Aorta (tissue), 5 donors: ENCODE measurements around the gene PIH1D2. TPM values are rescaled to one million over a fixed set of nuclear protein-coding genes. Genes with fewer than 3 reads are reported as not detected.
A peak's percentile ranks its signal among the peaks of the same experiment; 100 is the strongest.

Experiments
- ATAC-seq: fragments of 200-7000 bp; cut with Tn5 transposase; one replicate; pipeline ENCODE4 v1.9.1; 2022; ENCODE audit warnings: moderate library complexity; ENCODE audit not compliant: low FRiP score
- DNase-seq, 2 donors: peaks; one replicate each; pipeline ENCODE4 v3.0.0-alpha.2; 2020
- H3K27ac ChIP-seq, 2 donors: one replicate each; pipeline ENCODE4 v1.5.1; 2013; ENCODE audit warnings: low read length in 2 of 2, mild to moderate bottlenecking in 2 of 2, moderate library complexity in 2 of 2, control low read depth in 1 of 2, inconsistent platforms in 1 of 2, low read depth in 1 of 2
- H3K27me3 ChIP-seq, 2 donors: one replicate each; pipeline ENCODE4 v1.6.1; 2013; ENCODE audit warnings: control low read depth in 1 of 2, low read length in 1 of 2, mild to moderate bottlenecking in 1 of 2, moderate library complexity in 1 of 2; ENCODE audit not compliant: insufficient read depth in 2 of 2, control insufficient read depth in 1 of 2
- H3K36me3 ChIP-seq, 2 donors: one replicate each; pipeline ENCODE4 v1.6.1; 2013; ENCODE audit warnings: control low read depth in 1 of 2, low read length in 1 of 2, mild to moderate bottlenecking in 1 of 2; ENCODE audit not compliant: insufficient read depth in 2 of 2, control insufficient read depth in 1 of 2
- H3K4me1 ChIP-seq, 2 donors: one replicate each; pipeline ENCODE4 v1.6.1; 2013; ENCODE audit warnings: low read length in 2 of 2, control low read depth in 1 of 2, mild to moderate bottlenecking in 1 of 2, moderate library complexity in 1 of 2; ENCODE audit not compliant: insufficient read depth in 2 of 2, control insufficient read depth in 1 of 2
- H3K4me3 ChIP-seq, 2 donors: one replicate each; pipeline ENCODE4 v1.5.1; 2013; ENCODE audit warnings: low read length in 2 of 2, control low read depth in 1 of 2, mild to moderate bottlenecking in 1 of 2
- H3K9me3 ChIP-seq: one replicate; pipeline ENCODE4 v1.6.1; 2013; ENCODE audit warnings: mild to moderate bottlenecking, low read length; ENCODE audit not compliant: control insufficient read depth
- WGBS, 2 donors: extraction: QIAGEN DNeasy Blood & Tissue Kit; methylation state at CpG; one replicate each; pipeline ENCODE4 v1.1.7; 2013; 5-methylcytosine and 5-hydroxymethylcytosine counted together
- intact Hi-C, 2 donors: fragments of 100-400 bp; cut with DNase I; formaldehyde crosslinking; loops; one replicate each; pipeline versions ENCODE4 v1.14.2 to v1.15.0; 2022
- long read RNA-seq, 2 donors: library from polyadenylated mRNA; unstranded; transcript quantifications; one replicate each; pipeline ENCODE4 v2.0.0, GENCODE V29; 2020 to 2021
- polyA plus RNA-seq, 2 donors: library from polyadenylated mRNA; stranded (reverse); fragments of 200-250 nt; gene quantifications; one replicate each; pipeline ENCODE4 v1.2.3, GENCODE V29; 2013
- total RNA-seq, 2 donors: library from RNA; stranded (reverse); fragmentation: NEBNext Ultra II Directional; extraction: Animal tissue kit (Norgen Biotek cat#: 25700); gene quantifications; one replicate each; pipeline ENCODE4 v1.2.1, GENCODE V29; 2021
- donor health status: healthy with polysubstance abuse.
- donor health status: Bipolar disorder and iron deficiency.
- donor health status: DM: no; HTN: no; CAD: no.
- donor health status: DM: no; HTN: no; CAD: no.
- donor health status: DM: yes; HTN: yes; CAD: no.

The PIH1D2 gene, protein sequence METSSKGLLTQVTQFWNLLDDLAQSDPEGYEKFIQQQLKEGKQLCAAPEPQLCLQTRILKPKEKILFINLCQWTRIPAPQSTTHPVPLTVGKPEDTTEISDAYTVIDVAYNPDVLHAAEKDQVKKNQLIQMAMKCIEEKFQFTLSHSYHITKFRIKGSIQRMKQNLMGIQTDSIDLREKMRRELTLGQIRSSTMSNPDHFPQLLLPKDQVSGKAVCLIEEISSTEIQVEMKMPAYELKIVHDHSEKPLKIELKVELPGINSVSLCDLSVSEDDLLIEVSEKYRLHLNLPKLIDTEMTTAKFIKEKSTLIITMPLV
- total RNA-seq (1 to 10 TPM in 1 of 2 donors, under 1 TPM in 1; 0.49 to 1.4 TPM), polyA plus RNA-seq (10 to 100 TPM in 1 of 2 donors, 1 to 10 TPM in 1; 1.0 to 10.3 TPM)
- long read RNA-seq, donor 1, partial matches to known transcripts: 0 of 1 reads
- long read RNA-seq, donor 1, other reads (novel, unspliced or antisense): 0 of 1 reads
- long read RNA-seq, donor 2: 0 reads

DNA sequence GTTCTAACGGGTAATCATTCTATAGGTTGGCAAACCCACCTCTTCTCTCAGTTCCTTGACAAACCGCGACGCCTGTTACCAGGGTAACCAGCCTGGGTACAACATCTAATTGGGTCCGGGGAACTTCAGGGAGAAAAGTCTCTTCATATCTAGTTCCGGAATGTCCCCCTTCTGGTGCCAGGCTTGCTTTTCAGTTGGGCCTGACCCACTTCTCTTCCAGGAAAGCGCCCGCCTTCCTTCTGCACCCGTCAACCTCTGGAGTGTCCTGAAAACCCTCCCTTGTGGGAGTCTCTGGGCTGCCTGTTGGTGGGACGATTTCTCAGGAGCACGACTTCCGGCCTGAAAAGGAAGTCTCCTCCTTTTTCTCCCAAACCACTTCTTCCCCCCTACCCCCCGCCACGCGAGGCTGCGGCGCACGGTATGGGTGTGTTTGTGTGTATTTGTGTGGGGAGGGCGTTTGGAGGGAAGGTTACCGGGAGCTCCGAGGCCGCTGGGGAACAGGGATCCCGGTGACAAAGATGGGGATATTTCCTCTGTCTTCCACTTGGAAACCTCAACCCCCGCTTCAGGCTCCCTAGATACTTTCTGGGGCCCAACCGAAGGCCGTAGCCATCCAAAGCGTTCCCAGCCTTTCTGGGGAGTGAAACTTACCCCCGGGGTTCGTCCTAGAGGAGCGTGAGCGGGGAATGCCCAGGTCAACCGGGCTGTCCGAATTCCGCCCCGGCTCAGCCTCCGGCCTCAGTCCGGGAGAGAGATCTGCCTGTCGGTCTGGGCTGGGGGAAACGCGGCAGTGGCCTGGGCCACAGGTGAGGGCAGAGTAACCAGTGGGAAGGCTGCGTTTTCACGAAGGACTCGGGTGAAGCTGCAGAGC, at the start of gene PIH1D2, which contains the start of gene NKAPD1:
TSS of gene PIH1D2 (minus strand) at position 77 of the 871 bp plus-strand sequence. CDS start 843 bp downstream, outside the sequence.
TSS of gene NKAPD1 (plus strand) at position 359 of the 871 bp plus-strand sequence. CDS start 1,276 bp downstream, outside the sequence.
- WGBS, 2 donors: 0% methylated on average over 43 of the region's 43 CpGs
- H3K27ac ChIP-seq: peak within 1 kb of the TSS in 1 of 2 donors; percentile 66

DNA sequence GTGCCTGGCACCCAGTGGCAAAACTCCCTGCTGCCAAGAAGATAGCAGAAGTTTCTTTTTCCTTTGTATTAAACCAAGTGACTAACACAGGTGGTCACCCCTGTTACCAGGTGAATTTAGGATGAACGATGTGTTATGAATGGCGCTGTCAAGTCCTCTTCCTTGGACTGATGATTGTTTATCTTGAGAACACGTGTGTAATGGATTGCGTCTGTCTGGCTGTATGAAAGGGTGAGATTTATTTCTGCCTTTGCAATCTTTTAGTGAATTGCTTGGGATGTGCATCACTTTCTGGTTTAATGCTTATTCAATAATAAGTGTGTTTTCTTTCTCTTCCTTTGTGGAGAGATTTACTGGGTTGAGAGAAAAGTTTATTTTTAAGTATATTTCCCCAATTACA, 49.3 kb upstream of the PIH1D2 start:
- Histone ChIP-seq H3K4me3 (no peak overlapping the region), H3K4me1 (no peaks in the 10 kb centered on the region), H3K27ac (no peak overlapping the region), H3K27me3 (no peaks in the 10 kb centered on the region), H3K9me3 (no peaks in the 10 kb centered on the region), H3K36me3 (no peaks in the 10 kb centered on the region)
- DNase-seq (no peak), ATAC-seq (no peak)
- 63 to 77% methylated on average over 4 of the region's 4 CpGs for WGBS, 2 donors
- intact Hi-C loops: no loop called here

More for the DNA sequence above, at the start of gene PIH1D2, which contains the start of gene NKAPD1:
- Histone ChIP-seq H3K36me3 (no peaks in the 10 kb centered on the region), H3K27me3 (no peaks in the 10 kb centered on the region), H3K4me3 (peak within 1 kb of the TSS; percentile 22 to 87), H3K9me3 (no peaks in the 10 kb centered on the region), H3K4me1 (no peaks in the 10 kb centered on the region)
- intact Hi-C loops: loop anchor here (10.0 kb wide), 1 partner anchor 199 kb away; the partner anchor contains the start of genes ALG9 (in 2 of the 2), CFAP68 (in 2 of the 2) and FDXACB1 (in 2 of the 2)
- peak; percentile 93 for ATAC-seq
- peak; percentile 83 to 89 for DNase-seq

DNA sequence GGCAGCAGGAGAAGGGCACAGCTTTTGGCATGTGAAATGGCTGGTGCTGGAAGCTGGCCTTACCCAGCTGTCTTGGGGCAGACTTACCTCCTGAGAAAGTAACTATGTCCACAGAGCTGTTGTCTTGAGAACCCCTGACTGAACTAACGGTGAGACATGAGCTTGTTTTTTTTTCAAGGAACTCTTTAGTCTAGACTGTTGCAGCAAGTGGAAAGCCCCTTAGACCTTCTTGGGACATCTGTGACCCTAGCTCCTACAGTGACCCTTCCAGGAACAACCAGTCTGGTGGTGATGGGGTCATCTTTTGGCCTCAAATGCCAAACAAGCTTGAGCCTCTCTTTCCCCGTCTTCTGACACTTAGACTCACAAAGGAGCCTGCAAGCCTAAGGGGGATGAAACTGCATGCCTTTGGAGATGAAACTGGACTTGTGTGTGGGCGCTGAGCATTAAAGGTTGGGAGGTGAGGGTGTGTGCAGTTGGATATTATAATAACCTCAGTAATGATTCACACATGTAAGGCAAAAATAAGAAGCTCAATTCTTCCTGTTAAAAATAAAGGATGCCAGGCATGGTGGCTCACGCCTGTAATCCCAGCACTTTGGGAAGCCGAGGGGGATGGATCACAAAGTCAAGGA, 48.3 kb upstream of the PIH1D2 start:
- intact Hi-C loops: no loop called here
- 94% methylated on average over 5 of the region's 5 CpGs for WGBS, 2 donors
- Histone ChIP-seq H3K27ac (no peak overlapping the region), H3K27me3 (no peaks in the 10 kb centered on the region), H3K9me3 (no peaks in the 10 kb centered on the region), H3K4me1 (no peaks in the 10 kb centered on the region), H3K36me3 (no peaks in the 10 kb centered on the region), H3K4me3 (no peak overlapping the region)
- ATAC-seq: no peak
- no peak for DNase-seq

DNA sequence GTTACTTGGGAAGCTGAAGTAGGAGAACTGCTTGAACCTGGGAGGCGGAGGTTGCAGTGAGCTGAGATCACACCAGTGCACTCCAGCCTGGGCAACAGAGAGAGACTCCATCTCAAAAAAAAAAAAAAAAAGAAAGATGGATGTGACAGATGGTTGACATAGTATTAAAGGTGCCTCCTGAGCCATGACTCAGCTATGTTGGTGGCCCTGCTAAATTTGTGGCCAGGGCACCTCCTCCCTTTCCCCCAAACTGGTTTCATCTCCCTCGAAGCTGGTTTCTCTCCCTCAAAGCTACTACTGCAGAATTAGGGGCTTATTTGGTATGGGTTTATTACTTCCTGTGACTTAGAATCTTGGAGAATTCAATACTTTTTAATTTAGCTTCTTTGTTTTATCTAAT, 44.4 kb upstream of the PIH1D2 start:
- ATAC-seq (no peak), DNase-seq (no peak)
- WGBS, 2 donors: 90% methylated on average over 2 of the region's 2 CpGs
- H3K27ac ChIP-seq: no peak overlapping the region
- H3K4me1 ChIP-seq: no peaks in the 10 kb centered on the region
- no peaks in the 10 kb centered on the region for H3K27me3 ChIP-seq
- intact Hi-C loops: loop anchor here (10.0 kb wide), 2 partner anchors 157 to 167 kb away; no protein-coding TSS in a partner anchor
- H3K4me3 ChIP-seq: no peak overlapping the region
- no peaks in the 10 kb centered on the region for H3K9me3 ChIP-seq
- H3K36me3 ChIP-seq: peaks cover 0 to 1% of the 10 kb centered on the region in 2 donors

DNA sequence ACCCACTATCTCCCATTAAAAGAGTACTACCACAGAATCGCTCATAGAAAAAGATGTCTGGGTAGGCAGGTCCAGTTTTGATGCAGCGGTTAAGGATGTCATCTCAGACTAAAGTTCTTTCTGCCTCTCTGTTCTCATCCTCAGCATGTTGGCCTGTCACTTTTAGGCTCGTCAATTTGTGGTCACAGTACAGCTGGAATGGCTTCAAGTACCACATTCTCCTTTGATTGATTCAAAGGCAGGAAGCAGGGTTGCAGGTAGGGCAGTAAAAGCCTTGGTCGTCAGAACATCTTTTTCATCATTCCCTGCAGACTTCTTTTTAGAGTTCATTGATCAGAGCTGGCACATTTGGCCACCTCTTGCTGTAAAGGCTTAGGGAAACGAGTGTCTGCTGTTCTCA, 41.6 kb upstream of the PIH1D2 start:
- no peak overlapping the region for H3K27ac ChIP-seq
- no peaks in the 10 kb centered on the region for H3K4me1 ChIP-seq
- peaks cover 0 to 1% of the 10 kb centered on the region in 2 donors for H3K36me3 ChIP-seq
- no peak overlapping the region for H3K4me3 ChIP-seq
- no peak for DNase-seq
- no peak for ATAC-seq
- WGBS, 2 donors: 70 to 79% methylated on average over 5 of the region's 5 CpGs
- no peaks in the 10 kb centered on the region for H3K9me3 ChIP-seq
- H3K27me3 ChIP-seq: no peaks in the 10 kb centered on the region
- intact Hi-C loops: loop anchor here (10.0 kb wide), 2 partner anchors 159 to 169 kb away; no protein-coding TSS in a partner anchor

DNA sequence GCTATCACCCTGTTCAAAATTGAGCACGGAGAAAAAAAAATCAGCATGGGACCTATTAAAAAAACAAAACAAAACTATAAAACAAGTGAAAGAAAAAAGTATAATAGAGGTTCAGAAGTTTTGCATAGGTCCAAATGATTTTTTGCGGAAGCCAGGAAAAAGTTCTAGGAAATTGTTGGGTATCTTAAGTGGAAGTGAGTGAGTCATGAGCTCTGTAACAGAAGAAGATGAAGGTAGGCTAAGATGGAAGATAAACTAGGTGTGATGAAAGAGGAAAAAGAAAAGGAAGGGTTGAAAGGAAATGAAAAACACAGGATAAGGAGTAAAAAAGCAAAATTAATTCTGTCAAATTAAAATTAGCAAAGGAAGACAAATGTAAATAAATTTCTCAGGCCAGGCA, 40.6 kb upstream of the PIH1D2 start:
- WGBS, 2 donors: 89 to 92% methylated on average over 2 of the region's 2 CpGs
- DNase-seq (no peak), ATAC-seq (no peak)
- Histone ChIP-seq H3K36me3 (peaks cover 0 to 1% of the 10 kb centered on the region in 2 donors), H3K27me3 (no peaks in the 10 kb centered on the region), H3K27ac (no peak overlapping the region), H3K4me3 (no peak overlapping the region), H3K9me3 (no peaks in the 10 kb centered on the region), H3K4me1 (no peaks in the 10 kb centered on the region)
- intact Hi-C loops: loop anchor here (5.0 to 10.0 kb wide), 3 partner anchors 63 to 170 kb away; partner anchors contain the start of gene BCO2 (in 1 of the 2)

DNA sequence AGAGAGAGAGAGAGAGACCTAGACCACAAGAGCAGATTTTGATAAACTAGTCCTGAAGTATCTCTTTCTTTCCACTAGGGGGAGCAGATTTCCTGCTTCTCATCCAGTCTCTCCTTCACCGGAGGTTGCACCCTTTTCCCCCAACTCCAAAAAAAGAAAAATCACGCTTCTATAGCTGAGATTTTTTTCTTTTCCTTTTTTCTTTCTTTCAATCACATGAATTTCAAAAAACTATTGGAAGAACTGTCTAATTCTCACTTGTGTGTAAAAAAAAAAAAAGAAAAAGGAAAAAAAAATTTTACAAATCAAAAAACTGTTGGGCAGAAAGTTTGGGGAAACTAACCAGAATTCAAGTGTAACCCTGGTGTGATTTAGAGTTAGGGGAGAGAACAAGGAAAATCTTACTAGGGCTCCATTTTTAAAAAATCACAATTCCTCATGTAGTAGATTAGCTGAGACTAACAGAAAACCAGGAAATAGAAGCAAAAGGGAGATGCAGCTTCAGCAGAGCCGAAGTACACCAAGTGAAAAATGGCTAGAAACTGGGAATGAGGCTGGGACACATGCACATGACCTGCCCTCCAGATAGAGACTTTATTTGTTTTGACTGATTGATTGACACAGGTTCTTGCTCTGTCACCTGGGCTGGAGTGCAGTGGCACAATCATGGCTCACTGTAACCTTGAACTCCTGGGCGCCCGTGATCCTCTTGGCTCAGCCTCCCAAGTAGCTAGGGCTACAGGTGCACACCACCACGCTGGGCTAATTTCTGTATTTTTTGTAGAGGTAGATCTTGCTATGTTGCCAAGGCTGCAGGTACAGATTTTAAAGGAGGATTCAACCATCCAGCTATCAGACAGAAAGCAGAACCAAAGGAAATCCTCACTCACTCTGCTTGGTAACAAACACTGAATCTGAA, 40.0 kb upstream of the PIH1D2 start:
- no peaks in the 10 kb centered on the region for H3K4me1 ChIP-seq

More for the DNA sequence above, 40.0 kb upstream of the PIH1D2 start:
- H3K36me3 ChIP-seq: peaks cover 0 to 1% of the 10 kb centered on the region in 2 donors
- H3K9me3 ChIP-seq: no peaks in the 10 kb centered on the region
- no peak overlapping the region for H3K27ac ChIP-seq
- no peak for DNase-seq
- intact Hi-C loops: loop anchor here (2.0 to 10.0 kb wide), 4 partner anchors 61 to 171 kb away; partner anchors contain the start of gene BCO2 (in 2 of the 2)
- peak; percentile 75 for ATAC-seq
- no peak overlapping the region for H3K4me3 ChIP-seq
- 59 to 65% methylated on average over 6 of the region's 6 CpGs for WGBS, 2 donors
- no peaks in the 10 kb centered on the region for H3K27me3 ChIP-seq
